HCT116 (cell line): ENCODE measurements around the gene CALML4. TPM values are rescaled to one million over a fixed set of nuclear protein-coding genes. Genes with fewer than 3 reads are reported as not detected.

Experiments used
- ATAC-seq: fragments of 200-7000 bp; cut with Tn5 transposase; 2 replicates; pipeline ENCODE4 v1.9.1; 2020; ENCODE audit warnings: mild to moderate bottlenecking, moderate library complexity
- BruUV-seq: library from RNA; stranded (reverse); fragments of 400-500 nt; replicated peaks from 2 replicates; lab custom pipeline; 2021; lab: Mats Ljungman, UMichigan
- CTCF ChIA-PET: fragments of 300-600 bp; sonication (Branson Sonifier 250); formaldehyde crosslinking; loops from one replicate; lab custom pipeline; 2021; ENCODE audit warnings: antibody characterized with exemption; lab: Charles Lee
- POLR2A ChIA-PET: fragments of 300-600, 350-600 bp; sonication (Branson Sonifier 250); formaldehyde crosslinking; loops from one replicate; lab custom pipeline; 2021; ENCODE audit warnings: antibody characterized with exemption; lab: Charles Lee
- RAD21 ChIA-PET, 2 experiments: fragments of 300-600 bp; sonication (Branson Sonifier 250); formaldehyde crosslinking; loops; one replicate each; lab custom pipeline; 2023; ENCODE audit warnings: low total read pairs in 2 of 2; ENCODE audit not compliant: uncharacterized antibody in 2 of 2, unreplicated experiment in 2 of 2, low non-redundant PET in 1 of 2; lab: Charles Lee
- DNase-seq: peaks from one replicate; pipeline ENCODE4 v3.0.0-alpha.2; 2010; ENCODE audit warnings: low read depth, low spot score
- H2AFZ ChIP-seq: fragments of 200-600 bp; shearing (Covaris generic), sonication (generic); 2 replicates; pipeline ENCODE4 v1.6.1; 2017; ENCODE audit warnings: low read depth, mixed run types, mixed read lengths, antibody characterized with exemption, low read length; ENCODE audit not compliant: poor library complexity, severe bottlenecking
- H3K27ac ChIP-seq: 2 replicates; pipeline ENCODE4 v1.5.1; 2012; ENCODE audit warnings: low read depth, low read length
- H3K27me3 ChIP-seq: fragments of 200-600 bp; sonication (generic); 2 replicates; pipeline ENCODE4 v1.6.1; 2016; ENCODE audit warnings: mixed run types, low read length, mixed read lengths; ENCODE audit not compliant: insufficient read depth
- H3K36me3 ChIP-seq, 2 experiments: fragments of 200-500 bp in 1 of 2; fragments of 200-600 bp in 1 of 2; sonication (Bioruptor generic) in 1 of 2; sonication (generic) in 1 of 2; 2 replicates each; pipeline versions ENCODE4 v1.5.1 to v1.6.1; 2014 to 2016; ENCODE audit warnings: low read length in 2 of 2, inconsistent platforms in 1 of 2, mixed read lengths in 1 of 2, mixed run types in 1 of 2; ENCODE audit not compliant: insufficient read depth in 2 of 2, control insufficient read depth in 1 of 2
- H3K4me1 ChIP-seq, 2 experiments: fragments of 200-600 bp in 1 of 2; sonication (generic) in 1 of 2; 2 replicates each; pipeline versions ENCODE4 v1.5.1 to v1.6.1; 2012 to 2017; ENCODE audit warnings: low read length in 2 of 2, inconsistent platforms in 1 of 2, mild to moderate bottlenecking in 1 of 2, mixed read lengths in 1 of 2, mixed run types in 1 of 2, moderate library complexity in 1 of 2; ENCODE audit not compliant: insufficient read depth in 2 of 2, control insufficient read depth in 1 of 2
- H3K4me2 ChIP-seq: fragments of 200-600 bp; sonication (generic); 2 replicates; pipeline ENCODE4 v1.6.1; 2017; ENCODE audit warnings: mixed run types, low read length, mixed read lengths
- H3K4me3 ChIP-seq, 2 experiments: fragments of 200-600 bp in 1 of 2; sonication (generic) in 1 of 2; replicated peaks in 1 of 2; 2 replicates each; pipeline ENCODE4 v1.5.1; 2011 to 2016; ENCODE audit warnings: low read length in 2 of 2, control low read depth in 1 of 2, low read depth in 1 of 2, mild to moderate bottlenecking in 1 of 2, mixed read lengths in 1 of 2, mixed run types in 1 of 2
- H3K79me2 ChIP-seq: fragments of 200-600 bp; sonication (generic); 2 replicates; pipeline ENCODE4 v1.6.1; 2017; ENCODE audit warnings: mild to moderate bottlenecking, mixed run types, low read length, moderate library complexity, mixed read lengths; ENCODE audit not compliant: insufficient read depth
- H3K9ac ChIP-seq: fragments of 200-600 bp; sonication (generic); 2 replicates; pipeline ENCODE4 v1.6.1; 2016; ENCODE audit warnings: low read length, mixed read lengths
- H3K9me2 ChIP-seq: fragments of 200-600 bp; sonication (generic), shearing (Covaris generic); 2 replicates; pipeline ENCODE4 v1.6.1; 2017; ENCODE audit warnings: mixed run types, mild to moderate bottlenecking, moderate library complexity; ENCODE audit not compliant: insufficient read depth
- H3K9me3 ChIP-seq, 2 experiments: fragments of 200-500 bp in 1 of 2; fragments of 200-600 bp in 1 of 2; sonication (Bioruptor generic) in 1 of 2; sonication (generic) in 1 of 2; 2 replicates each; pipeline ENCODE4 v1.6.1; 2014 to 2017; ENCODE audit warnings: low read length in 2 of 2, mixed read lengths in 2 of 2, inconsistent platforms in 1 of 2, low read depth in 1 of 2, mild to moderate bottlenecking in 1 of 2, mixed run types in 1 of 2, moderate library complexity in 1 of 2; ENCODE audit not compliant: control insufficient read depth in 1 of 2, insufficient read depth in 1 of 2
- H4K20me1 ChIP-seq: fragments of 200-600 bp; sonication (generic), shearing (Covaris generic); 2 replicates; pipeline ENCODE4 v1.6.1; 2017; ENCODE audit warnings: mixed run types, mild to moderate bottlenecking, moderate library complexity; ENCODE audit not compliant: insufficient read depth
- ATF3 ChIP-seq: IDR thresholded peaks from 2 replicates; pipeline ENCODE4 v1.6.1; 2012
- CBX3 ChIP-seq: IDR thresholded peaks from 2 replicates; pipeline ENCODE4 v1.6.1; 2012; ENCODE audit warnings: low read depth
- EZH2 ChIP-seq: fragments of 200-600 bp; sonication (generic); IDR thresholded peaks from 2 replicates; pipeline ENCODE4 v1.6.1; 2017; ENCODE audit warnings: antibody characterized with exemption, mixed run types
- EZH2phosphoT487 ChIP-seq: fragments of 200-600 bp; IDR thresholded peaks from 2 replicates; pipeline ENCODE4 v1.6.1; 2018; ENCODE audit warnings: antibody characterized with exemption, borderline replicate concordance
- MAX ChIP-seq: IDR thresholded peaks from 2 replicates; pipeline ENCODE4 v1.6.1; 2012
- POLR2AphosphoS5 ChIP-seq: IDR thresholded peaks from 2 replicates; pipeline ENCODE4 v1.6.1; 2011; ENCODE audit warnings: mild to moderate bottlenecking, low read depth, low read length, moderate library complexity
- RAD21 ChIP-seq: IDR thresholded peaks from 2 replicates; pipeline ENCODE4 v1.6.1; 2012; ENCODE audit warnings: low read depth, mild to moderate bottlenecking
- REST ChIP-seq: IDR thresholded peaks from 2 replicates; pipeline ENCODE4 v1.6.1; 2012; ENCODE audit warnings: low read depth
- SIN3A ChIP-seq: IDR thresholded peaks from 2 replicates; pipeline ENCODE4 v1.6.1; 2012; ENCODE audit warnings: low read depth
- SRF ChIP-seq: IDR thresholded peaks from 2 replicates; pipeline ENCODE4 v1.6.1; 2012; ENCODE audit warnings: low read depth
- TCF7L2 ChIP-seq: IDR thresholded peaks from 2 replicates; pipeline ENCODE4 v1.7.0; 2011; ENCODE audit warnings: borderline replicate concordance, inconsistent platforms; ENCODE audit not compliant: insufficient read depth, insufficient read length; ENCODE audit errors: extremely low read depth
- ZFX ChIP-seq: fragments of 450-650 bp; IDR thresholded peaks from 2 replicates; pipeline ENCODE4 v1.6.1; 2017
- intact Hi-C: fragments of 100-400 bp; cut with micrococcal nuclease; formaldehyde crosslinking; loops from 2 replicates; pipeline ENCODE4 v1.10.0; 2022
- total RNA-seq: library from RNA; stranded (reverse); gene quantifications from one replicate; pipeline ENCODE4 v1.2.1, GENCODE V29; 2021; ENCODE audit not compliant: unreplicated experiment

The CALML4 gene
- total RNA-seq, 1 experiment from 2014 or later, result 8.5 TPM

GRCh38 chr15:68186671-68187397, 18.3 kb downstream of the CALML4 start:
- DNase-seq (no peak), ATAC-seq (no peak)
- no peaks in the 10 kb centered on the region for H3K9me2 ChIP-seq
- no peaks in the 10 kb centered on the region for H3K27me3 ChIP-seq
- H3K4me1 ChIP-seq, result no peaks in the 10 kb centered on the region
- no peak overlapping the region for H3K4me2 ChIP-seq
- H3K27ac ChIP-seq, result no peak overlapping the region
- TF ChIP-seq POLR2AphosphoS5 (no peak), RAD21 (no peak), CBX3 (no peak), SRF (no peak)
- ChIA-PET CTCF (interaction anchor here (1.3 kb wide), 1 partner anchor 8 kb away, joined by 6 read pairs; no protein-coding TSS in a partner anchor), POLR2A (no interaction called here), RAD21 (no interaction called here)
- H3K36me3 ChIP-seq, result peaks cover 20% of the 10 kb centered on the region in 2 experiments; a peak in 3 of 4 replicates
- 0 out of 2 replicates have a peak, but pooled peaks cover 2% of the 10 kb centered on the region for H4K20me1 ChIP-seq
- H3K79me2 ChIP-seq, result no peaks in the 10 kb centered on the region
- H3K4me3 ChIP-seq, result no peak overlapping the region
- H3K9ac ChIP-seq, result no peak overlapping the region
- no peaks in the 10 kb centered on the region for H3K9me3 ChIP-seq
- no peak overlapping the region for H2AFZ ChIP-seq
- BruUV-seq, result no TSS peak
- intact Hi-C loops, result no loop called here

- H3K9me3 ChIP-seq, result no peaks in the 10 kb centered on the region
- POLR2A ChIA-PET, result no interaction called here
- 0 out of 2 replicates have a peak, but pooled peaks cover 2% of the 10 kb centered on the region for H4K20me1 ChIP-seq
- no peaks in the 10 kb centered on the region for H3K79me2 ChIP-seq
- RAD21 ChIA-PET, result no interaction called here
- ATAC-seq, result no peak
- H3K27me3 ChIP-seq, result no peaks in the 10 kb centered on the region
- BruUV-seq, result no TSS peak
- no peak overlapping the region for H3K4me2 ChIP-seq
- no peak overlapping the region for H3K9ac ChIP-seq
- CTCF ChIA-PET, result no interaction called here
- no peak overlapping the region for H2AFZ ChIP-seq
- DNase-seq, result no peak
- no peak overlapping the region for H3K27ac ChIP-seq
- H3K4me3 ChIP-seq, result no peak overlapping the region
- H3K36me3 ChIP-seq, result peaks cover 20 to 28% of the 10 kb centered on the region in 2 experiments; a peak in 3 of 4 replicates
- intact Hi-C loops, result no loop called here
- no peaks in the 10 kb centered on the region for H3K9me2 ChIP-seq
- no peaks in the 10 kb centered on the region for H3K4me1 ChIP-seq
- TF ChIP-seq SIN3A (no peak), EZH2phosphoT487 (no peak), TCF7L2 (no peak), MAX (no peak), REST (no peak), ATF3 (no peak), ZFX (no peak), EZH2 (no peak)
Observed at GRCh38 chr15:68184616-68185480, 20.3 kb downstream of the CALML4 start.
